Progenitor cell of endocrine pancreas (in vitro differentiated cells): ENCODE data around the gene EREG. TPM values are rescaled to one million over a fixed set of nuclear protein-coding genes. Genes with fewer than 3 reads are reported as not detected.

Source experiments
- DNase-seq: peaks from one replicate; pipeline ENCODE4 v3.0.0; 2021; ENCODE audit warnings: low spot score; ENCODE audit not compliant: unreplicated experiment
- H3K27ac Mint-ChIP-seq: 2 replicates; pipeline ENCODE4 v1.8.0; 2021; ENCODE audit warnings: mild to moderate bottlenecking, moderate library complexity, mixed read lengths
- H3K27me3 Mint-ChIP-seq: 2 replicates; pipeline ENCODE4 v1.8.0; 2021; ENCODE audit warnings: mixed read lengths
- H3K36me3 Mint-ChIP-seq: 2 replicates; pipeline ENCODE4 v1.8.0; 2022; ENCODE audit warnings: mixed read lengths; ENCODE audit not compliant: insufficient read depth
- H3K4me1 Mint-ChIP-seq: 2 replicates; pipeline ENCODE4 v1.8.0; 2021; ENCODE audit warnings: low read depth, mixed read lengths
- H3K4me3 Mint-ChIP-seq: 2 replicates; pipeline ENCODE4 v1.8.0; 2021; ENCODE audit warnings: low read depth, mild to moderate bottlenecking, moderate library complexity, mixed read lengths
- H3K9me3 Mint-ChIP-seq: 2 replicates; pipeline ENCODE4 v1.8.0; 2021; ENCODE audit warnings: low read depth, mixed read lengths
- CTCF ChIP-seq: fragments of 200-600 bp; sonication (generic); IDR thresholded peaks from one replicate; pipeline ENCODE4 v1.5.0; 2021; ENCODE audit warnings: antibody characterized with exemption, mild to moderate bottlenecking; ENCODE audit not compliant: unreplicated experiment
- total RNA-seq: library from RNA; stranded (reverse); gene quantifications from 2 replicates; pipeline ENCODE4 v1.2.1, GENCODE V29; 2021

Gene EREG
- total RNA-seq, 1 donor from 2014 or later = not detected

DNA sequence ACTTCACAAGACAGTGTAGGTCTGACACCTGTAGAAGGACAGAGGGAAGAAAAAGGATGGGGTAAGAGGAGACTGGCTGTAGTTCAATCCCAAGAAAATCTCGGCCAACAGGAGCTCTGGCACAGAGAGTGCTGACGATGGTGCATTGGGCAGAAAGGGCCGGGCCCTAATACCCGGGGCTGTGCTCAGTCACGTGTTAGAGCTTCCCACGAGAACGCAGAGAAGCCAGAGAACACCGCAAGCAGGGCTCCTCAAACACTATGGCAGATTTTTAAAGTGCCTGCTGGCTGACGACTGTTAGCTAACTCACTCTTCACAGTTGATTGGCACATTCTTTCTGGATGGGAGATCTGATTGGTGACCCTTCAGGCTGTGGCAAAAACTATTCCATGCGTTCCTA lies 35.5 kb downstream of the EREG start:
- no peak for DNase-seq
- TF ChIP-seq CTCF = no peak
- no peak overlapping the region for H3K27ac Mint-ChIP-seq
- H3K9me3 Mint-ChIP-seq = peaks cover 3% of the 10 kb centered on the region
- H3K4me3 Mint-ChIP-seq = no peak overlapping the region
- H3K27me3 Mint-ChIP-seq = no peaks in the 10 kb centered on the region
- H3K36me3 Mint-ChIP-seq = no peaks in the 10 kb centered on the region
- H3K4me1 Mint-ChIP-seq = no peaks in the 10 kb centered on the region

GRCh38 chr4:74402692-74403456 lies 37.9 kb downstream of the EREG start:
- H3K36me3 Mint-ChIP-seq = no peaks in the 10 kb centered on the region
- H3K27me3 Mint-ChIP-seq = no peaks in the 10 kb centered on the region
- TF ChIP-seq CTCF = no peak
- no peak overlapping the region for H3K27ac Mint-ChIP-seq
- no peak for DNase-seq
- H3K4me3 Mint-ChIP-seq = no peak overlapping the region
- H3K9me3 Mint-ChIP-seq = peaks cover 3% of the 10 kb centered on the region
- no peaks in the 10 kb centered on the region for H3K4me1 Mint-ChIP-seq

DNA sequence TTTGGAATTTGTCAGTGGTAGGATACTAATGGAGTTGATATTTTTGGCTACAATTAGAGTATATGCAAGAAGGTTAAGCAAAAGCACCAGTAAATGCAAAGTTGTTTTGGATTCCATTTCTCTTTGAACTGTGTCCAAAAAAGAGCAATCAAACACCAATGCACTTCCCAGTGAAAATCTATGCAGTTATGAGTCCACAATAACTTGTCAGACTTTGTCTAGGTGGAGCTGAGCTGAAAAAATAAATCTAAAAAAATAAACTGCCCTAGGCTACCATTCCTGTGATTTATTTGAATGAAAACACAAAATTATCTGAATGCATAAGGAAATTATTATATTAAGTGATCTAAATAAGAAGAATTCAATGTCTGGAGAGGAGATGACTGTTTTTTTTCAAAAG lies 42.9 kb downstream of the EREG start:
- no peak overlapping the region for H3K27ac Mint-ChIP-seq
- H3K4me3 Mint-ChIP-seq = no peak overlapping the region
- no peaks in the 10 kb centered on the region for H3K27me3 Mint-ChIP-seq
- no peaks in the 10 kb centered on the region for H3K36me3 Mint-ChIP-seq
- H3K4me1 Mint-ChIP-seq = peaks cover 3% of the 10 kb centered on the region
- TF ChIP-seq CTCF = no peak
- no peak for DNase-seq
- no peaks in the 10 kb centered on the region for H3K9me3 Mint-ChIP-seq

DNA sequence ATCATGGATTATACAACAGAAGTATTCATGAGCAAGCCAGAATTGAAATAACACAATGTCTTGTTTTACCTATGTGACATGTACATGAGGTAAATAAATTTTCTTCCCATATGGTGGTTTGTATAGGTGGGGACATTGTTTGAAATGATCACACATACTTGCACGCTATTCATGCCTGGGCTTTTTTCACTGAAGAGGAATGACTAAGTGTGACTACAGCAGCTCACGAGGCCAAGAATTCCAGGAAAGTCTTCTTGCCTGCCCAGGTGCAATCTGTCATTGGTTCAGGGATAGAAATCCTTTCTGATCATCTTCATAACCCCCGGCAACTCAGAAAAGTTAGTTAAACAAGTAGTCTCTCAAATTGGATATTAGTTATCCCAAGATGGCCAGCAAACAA lies 43.7 kb downstream of the EREG start:
- no peak for TF ChIP-seq CTCF
- no peak for DNase-seq
- Mint-ChIP-seq H3K4me1 (peaks cover 3% of the 10 kb centered on the region), H3K36me3 (no peaks in the 10 kb centered on the region), H3K27ac (no peak overlapping the region), H3K9me3 (no peaks in the 10 kb centered on the region), H3K27me3 (no peaks in the 10 kb centered on the region), H3K4me3 (no peak overlapping the region)

DNA sequence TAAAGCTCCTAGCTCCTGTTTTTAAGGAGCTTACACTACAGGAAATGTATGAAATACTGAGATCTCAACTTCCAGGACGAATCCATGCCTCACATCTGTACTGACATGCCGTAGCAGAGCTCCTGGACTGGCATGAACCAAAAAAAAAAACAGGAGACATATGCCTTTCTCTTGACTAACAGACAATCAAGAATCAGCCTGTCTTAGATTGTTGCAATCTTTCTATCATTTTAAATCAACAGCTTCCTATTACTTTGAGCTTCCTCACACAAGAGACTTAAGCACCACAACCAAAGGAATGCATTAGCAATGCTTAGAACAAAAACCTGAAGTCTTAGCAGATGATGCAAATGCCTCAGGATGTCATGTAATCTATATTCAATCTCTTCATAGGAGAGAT lies 45.3 kb downstream of the EREG start:
- H3K27ac Mint-ChIP-seq = no peak overlapping the region
- no peaks in the 10 kb centered on the region for H3K27me3 Mint-ChIP-seq
- H3K9me3 Mint-ChIP-seq = no peaks in the 10 kb centered on the region
- no peak for TF ChIP-seq CTCF
- no peak for DNase-seq
- H3K4me1 Mint-ChIP-seq = peaks cover 9% of the 10 kb centered on the region
- H3K36me3 Mint-ChIP-seq = no peaks in the 10 kb centered on the region
- H3K4me3 Mint-ChIP-seq = no peak overlapping the region
